Testis (tissue), 2 donors: ENCODE data around the gene SPRING1.
"Not testable (repeated sequence)": the region's sequence is repeated elsewhere in the genome, so short reads cannot be mapped to it uniquely, and the experiment has no call there.

Experiments
- CTCF ChIP-seq, 3 experiments: fragments of 450-650 bp in 2 of 3; fragments of 200-600 bp in 1 of 3; sonication (generic) in 1 of 3; IDR thresholded peaks; one replicate each; pipeline ENCODE4 v1.5.1; 2016 to 2019; ENCODE audit warnings: antibody characterized with exemption in 3 of 3, mild to moderate bottlenecking in 2 of 3, moderate library complexity in 1 of 3
- POLR2A ChIP-seq: fragments of 450-650 bp; IDR thresholded peaks from one replicate; pipeline ENCODE4 v1.6.1; 2017; ENCODE audit warnings: antibody characterized with exemption, mild to moderate bottlenecking, moderate library complexity

- TF ChIP-seq CTCF (IDR thresholded peaks at IDR 0.05); POLR2A: not testable (repeated sequence)
Measured at GRCh38 chr12:116742787-116743186, 4.9 kb upstream of the SPRING1 start.
